Smooth muscle cell (in vitro differentiated cells): ENCODE data around the gene AMPD3. TPM values are rescaled to one million over a fixed set of nuclear protein-coding genes. Genes with fewer than 3 reads are reported as not detected.

Experiments used
- DNase-seq: peaks from one replicate; lab custom pipeline; 2025; ENCODE audit not compliant: unreplicated experiment; lab: John Stamatoyannopoulos, UW
- H2AFZ ChIP-seq: fragments of 200-600 bp; sonication (generic); 2 replicates; pipeline ENCODE4 v1.6.0; 2016; ENCODE audit warnings: antibody characterized with exemption, low read depth, mild to moderate bottlenecking
- H3F3A ChIP-seq: fragments of 200-600 bp; sonication (generic); 2 replicates; pipeline ENCODE4 v1.6.0; 2017; ENCODE audit warnings: antibody characterized with exemption, low read depth
- H3K27ac ChIP-seq: fragments of 200-600 bp; sonication (generic); 2 replicates; pipeline ENCODE4 v1.5.1; 2016; ENCODE audit warnings: low read depth, mild to moderate bottlenecking
- H3K27me3 ChIP-seq: fragments of 200-600 bp; sonication (generic); 2 replicates; pipeline ENCODE4 v1.6.1; 2016; ENCODE audit warnings: low read depth, mild to moderate bottlenecking
- H3K36me3 ChIP-seq: fragments of 200-600 bp; sonication (generic); 2 replicates; pipeline ENCODE4 v1.5.1; 2016; ENCODE audit warnings: low read depth
- H3K4me1 ChIP-seq: fragments of 200-600 bp; sonication (generic); 2 replicates; pipeline ENCODE4 v1.5.1; 2016; ENCODE audit warnings: low read depth
- H3K4me2 ChIP-seq: fragments of 200-600 bp; sonication (generic); 2 replicates; pipeline ENCODE4 v1.6.0; 2016; ENCODE audit warnings: mild to moderate bottlenecking
- H3K4me3 ChIP-seq: fragments of 200-600 bp; sonication (generic); 2 replicates; pipeline ENCODE4 v1.5.1; 2016; ENCODE audit warnings: mild to moderate bottlenecking
- H3K79me2 ChIP-seq: fragments of 200-600 bp; sonication (generic); 2 replicates; pipeline ENCODE4 v1.6.0; 2016; ENCODE audit warnings: low read depth, mild to moderate bottlenecking
- H3K9ac ChIP-seq: fragments of 200-600 bp; sonication (generic); 2 replicates; pipeline ENCODE4 v1.6.0; 2016; ENCODE audit warnings: low read depth
- H3K9me3 ChIP-seq: fragments of 200-600 bp; sonication (generic); replicated peaks from 2 replicates; pipeline ENCODE4 v1.5.1; 2016; ENCODE audit warnings: low read depth
- H4K20me1 ChIP-seq: fragments of 200-600 bp; sonication (generic); 2 replicates; pipeline ENCODE4 v1.6.0; 2016; ENCODE audit warnings: low read depth
- WGBS: methylation state at CpG from one replicate; pipeline ENCODE4 v1.1.7; 2016; ENCODE audit warnings: low lambda C conversion rate; 5-methylcytosine and 5-hydroxymethylcytosine counted together
- polyA plus RNA-seq: library from polyadenylated mRNA; unstranded; fragments of >200 nt; fragmentation: Nextera tagmentation; extraction: Ambion mirVana; gene quantifications from 2 replicates; pipeline ENCODE4 v1.2.1, GENCODE V29; 2016
- total RNA-seq: library from RNA; depleted of rRNA; stranded (reverse); fragments of >200 nt; gene quantifications from 2 replicates; pipeline ENCODE4 v1.2.3, GENCODE V29; 2014
- TF ChIP-seq, protein P1 (sequence below): fragments of 200-600 bp; sonication (generic); IDR thresholded peaks from 2 replicates; pipeline ENCODE4 v1.5.1; 2017; ENCODE audit warnings: borderline replicate concordance, mild to moderate bottlenecking, antibody characterized with exemption; ENCODE audit not compliant: insufficient read depth, poor library complexity, severe bottlenecking

Gene AMPD3
- total and polyA plus RNA-seq, 2 experiments from 2014 or later: 0.67 to 3.6 TPM

DNA sequence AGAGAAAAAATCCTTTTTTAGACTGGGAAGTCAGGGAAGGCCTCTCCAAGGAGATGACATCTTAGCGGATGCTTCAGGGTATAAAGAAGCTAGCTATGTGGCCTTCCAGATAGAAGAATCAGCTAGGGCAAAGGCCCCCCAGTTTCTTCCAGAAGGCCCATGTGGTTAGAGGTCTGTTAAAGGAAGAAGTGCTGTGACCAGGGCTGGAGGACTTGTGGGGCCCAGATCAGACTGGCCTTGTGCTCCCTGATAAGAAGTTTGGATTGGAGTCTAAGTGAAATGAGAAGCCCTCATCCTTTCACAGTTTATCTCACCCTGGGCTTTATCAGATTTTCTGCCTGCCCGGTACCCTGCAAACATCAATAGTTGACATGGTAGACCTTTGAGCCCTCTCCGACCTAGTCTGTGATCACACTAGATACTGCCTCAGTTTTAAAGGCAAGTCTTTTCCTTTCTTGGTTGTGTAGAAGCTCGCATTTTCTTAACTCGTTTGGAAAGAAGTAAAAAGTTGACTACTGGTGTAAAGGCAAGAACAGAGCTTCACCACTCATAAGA is 7.8 kb downstream of the AMPD3 start:
- Histone ChIP-seq H3K27ac (no peak overlapping the region), H3K4me2 (no peak overlapping the region), H3F3A (peaks cover 8% of the 10 kb centered on the region), H3K4me3 (no peak overlapping the region), H3K4me1 (no peaks in the 10 kb centered on the region), H3K9me3 (no peaks in the 10 kb centered on the region), H3K27me3 (peaks cover 4% of the 10 kb centered on the region), H3K36me3 (no peaks in the 10 kb centered on the region), H3K9ac (no peak overlapping the region), H3K79me2 (no peaks in the 10 kb centered on the region), H2AFZ (no peak overlapping the region), H4K20me1 (no peaks in the 10 kb centered on the region)
- TF ChIP-seq, protein P1, sequence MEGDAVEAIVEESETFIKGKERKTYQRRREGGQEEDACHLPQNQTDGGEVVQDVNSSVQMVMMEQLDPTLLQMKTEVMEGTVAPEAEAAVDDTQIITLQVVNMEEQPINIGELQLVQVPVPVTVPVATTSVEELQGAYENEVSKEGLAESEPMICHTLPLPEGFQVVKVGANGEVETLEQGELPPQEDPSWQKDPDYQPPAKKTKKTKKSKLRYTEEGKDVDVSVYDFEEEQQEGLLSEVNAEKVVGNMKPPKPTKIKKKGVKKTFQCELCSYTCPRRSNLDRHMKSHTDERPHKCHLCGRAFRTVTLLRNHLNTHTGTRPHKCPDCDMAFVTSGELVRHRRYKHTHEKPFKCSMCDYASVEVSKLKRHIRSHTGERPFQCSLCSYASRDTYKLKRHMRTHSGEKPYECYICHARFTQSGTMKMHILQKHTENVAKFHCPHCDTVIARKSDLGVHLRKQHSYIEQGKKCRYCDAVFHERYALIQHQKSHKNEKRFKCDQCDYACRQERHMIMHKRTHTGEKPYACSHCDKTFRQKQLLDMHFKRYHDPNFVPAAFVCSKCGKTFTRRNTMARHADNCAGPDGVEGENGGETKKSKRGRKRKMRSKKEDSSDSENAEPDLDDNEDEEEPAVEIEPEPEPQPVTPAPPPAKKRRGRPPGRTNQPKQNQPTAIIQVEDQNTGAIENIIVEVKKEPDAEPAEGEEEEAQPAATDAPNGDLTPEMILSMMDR: no peak
- no peak for DNase-seq
- 88% methylated on average over 5 of the region's 5 CpGs for WGBS

DNA sequence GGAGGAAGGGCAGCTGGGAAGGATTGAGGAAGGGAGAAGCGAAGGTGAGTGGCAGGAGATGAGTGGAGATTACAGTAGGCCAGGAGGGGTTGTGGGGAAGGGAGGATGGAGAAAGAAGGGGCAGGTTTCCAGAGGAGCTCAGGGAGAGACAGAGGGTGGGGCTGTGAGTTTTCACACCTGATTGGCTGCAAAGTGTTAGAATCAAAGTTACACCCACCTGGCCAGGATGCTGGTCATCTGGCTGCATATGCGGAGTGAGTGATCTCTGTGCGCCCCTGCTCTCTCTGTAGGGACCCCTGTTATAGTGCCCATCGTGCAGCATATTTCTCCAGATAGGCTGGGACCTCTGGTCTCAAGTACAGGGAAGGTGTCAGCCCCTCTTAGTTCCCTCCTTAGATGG is 18.3 kb downstream of the AMPD3 start:
- Histone ChIP-seq H3K27me3 (no peaks in the 10 kb centered on the region), H3K27ac (no peak overlapping the region), H3K36me3 (no peaks in the 10 kb centered on the region), H3F3A (no peaks in the 10 kb centered on the region), H3K4me2 (no peak overlapping the region), H4K20me1 (no peaks in the 10 kb centered on the region), H3K9me3 (no peaks in the 10 kb centered on the region), H3K4me1 (no peaks in the 10 kb centered on the region), H3K79me2 (no peaks in the 10 kb centered on the region), H3K9ac (no peak overlapping the region), H2AFZ (no peak overlapping the region), H3K4me3 (no peak overlapping the region)
- TF ChIP-seq, protein P1: no peak
- no peak for DNase-seq
- WGBS: 97% methylated on average over 4 of the region's 4 CpGs

DNA sequence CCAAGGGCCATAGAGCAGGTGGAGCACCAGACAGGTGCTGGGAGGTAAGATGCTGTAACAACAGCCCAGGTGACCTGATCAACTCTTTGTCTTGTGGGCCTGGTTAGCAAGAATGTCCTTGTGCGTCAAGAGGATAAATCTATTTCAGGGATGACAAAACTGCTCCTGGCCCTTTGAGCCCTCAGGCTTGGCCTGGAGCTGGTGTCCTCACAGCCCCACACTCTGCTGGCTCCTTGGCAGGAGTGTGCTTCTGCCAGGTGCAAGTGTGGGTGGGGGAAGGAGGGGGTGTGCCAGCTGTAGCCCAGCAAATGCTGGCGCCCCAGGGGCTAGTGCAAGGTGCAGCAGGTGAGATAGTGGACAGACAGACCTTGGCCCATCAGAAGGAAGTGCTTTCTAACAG is 19.5 kb downstream of the AMPD3 start:
- H4K20me1 ChIP-seq: no peaks in the 10 kb centered on the region
- H3K27me3 ChIP-seq: no peaks in the 10 kb centered on the region
- no peak for DNase-seq
- H3K9ac ChIP-seq: no peak overlapping the region
- no peaks in the 10 kb centered on the region for H3F3A ChIP-seq
- no peak overlapping the region for H3K4me2 ChIP-seq
- H3K79me2 ChIP-seq: no peaks in the 10 kb centered on the region
- WGBS: 100% methylated on average over 2 of the region's 2 CpGs
- no peak overlapping the region for H3K4me3 ChIP-seq
- H3K36me3 ChIP-seq: no peaks in the 10 kb centered on the region
- TF ChIP-seq, protein P1: no peak
- no peaks in the 10 kb centered on the region for H3K9me3 ChIP-seq
- no peaks in the 10 kb centered on the region for H3K4me1 ChIP-seq
- H2AFZ ChIP-seq: no peak overlapping the region
- H3K27ac ChIP-seq: no peak overlapping the region

DNA sequence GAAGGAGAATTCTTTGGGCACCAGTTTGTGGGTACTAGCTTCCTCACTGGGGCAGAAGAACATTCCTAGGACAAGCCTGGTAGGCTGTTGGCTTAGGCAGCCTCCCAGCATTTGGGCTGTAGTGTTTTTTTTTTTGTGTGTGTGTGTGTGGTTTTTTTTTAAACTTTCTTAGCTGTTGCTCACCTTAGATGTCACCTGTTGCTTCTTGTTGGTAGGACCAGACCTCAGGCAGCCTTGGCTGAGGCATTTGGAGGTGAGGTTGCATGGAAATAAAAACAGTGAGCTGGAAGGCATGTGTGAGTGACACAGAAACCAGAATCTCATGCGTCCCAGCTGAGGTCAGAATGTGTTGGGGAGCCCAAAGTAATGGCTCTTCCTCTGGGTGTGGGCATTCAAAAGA is 21.3 kb downstream of the AMPD3 start:
- TF ChIP-seq, protein P1: no peak
- no peak overlapping the region for H3K27ac ChIP-seq
- 100% methylated on average over 1 of the region's 1 CpG for WGBS

More for the DNA sequence above, 21.3 kb downstream of the AMPD3 start:
- Histone ChIP-seq H3K4me3 (no peak overlapping the region), H3K79me2 (no peaks in the 10 kb centered on the region), H3K27me3 (no peaks in the 10 kb centered on the region), H3K4me1 (no peaks in the 10 kb centered on the region), H4K20me1 (no peaks in the 10 kb centered on the region), H3K4me2 (no peak overlapping the region), H3K9me3 (no peaks in the 10 kb centered on the region), H3K36me3 (no peaks in the 10 kb centered on the region), H2AFZ (no peak overlapping the region), H3K9ac (no peak overlapping the region), H3F3A (no peaks in the 10 kb centered on the region)
- no peak for DNase-seq
